Stimulated activated CD4-positive, alpha-beta T cell treated with anti-CD3 and anti-CD28 coated beads, Interleukin-15, amount 100 ng/mL, for 48 hours (primary cell): ENCODE data around the gene LRMDA.

ENCODE experiments used
- DNase-seq, 2 donors: peaks; one replicate each; pipeline ENCODE4 v3.0.0-alpha.2; 2020; ENCODE audit warnings: low read depth in 2 of 2

Gene LRMDA

GRCh38 chr10:75541411-75541810, 110.0 kb downstream of the LRMDA start:
- DNase-seq, result no peak

- DNase-seq, result no peak
Observed at GRCh38 chr10:75542084-75542483, 110.7 kb downstream of the LRMDA start.

DNA sequence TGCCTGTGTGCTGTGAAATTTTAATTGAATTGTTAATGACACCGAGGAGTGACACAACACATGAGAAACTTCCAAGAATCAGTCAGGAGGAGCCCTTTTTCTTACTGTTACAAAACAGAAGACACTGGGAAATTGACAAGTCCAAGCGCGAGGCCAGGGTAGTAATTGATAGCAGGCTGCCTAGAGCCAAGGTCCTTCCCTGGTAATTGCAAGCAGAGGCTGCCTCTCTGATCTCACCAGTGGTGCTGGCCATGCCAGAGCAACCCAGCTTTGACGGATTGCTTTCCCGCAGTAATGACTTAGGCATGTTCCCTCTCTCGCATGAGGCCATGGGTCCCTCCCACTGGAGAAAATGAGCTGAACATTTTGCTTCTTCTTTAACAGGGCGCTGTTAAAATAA, 111.5 kb downstream of the LRMDA start:
- DNase-seq, result no peak

GRCh38 chr10:75544386-75544785, 113.0 kb downstream of the LRMDA start:
- DNase-seq, result no peak

- DNase-seq, result no peak
Observed at GRCh38 chr10:75544993-75545706, 113.7 kb downstream of the LRMDA start.

GRCh38 chr10:75546004-75546403, 114.6 kb downstream of the LRMDA start:
- no peak for DNase-seq

- DNase-seq, result no peak
Observed at GRCh38 chr10:75547391-75548298, 116.2 kb downstream of the LRMDA start.

GRCh38 chr10:75548356-75548755, 116.9 kb downstream of the LRMDA start:
- DNase-seq, result no peak

- DNase-seq, result no peak
Observed at GRCh38 chr10:75550191-75550590, 118.8 kb downstream of the LRMDA start.

DNA sequence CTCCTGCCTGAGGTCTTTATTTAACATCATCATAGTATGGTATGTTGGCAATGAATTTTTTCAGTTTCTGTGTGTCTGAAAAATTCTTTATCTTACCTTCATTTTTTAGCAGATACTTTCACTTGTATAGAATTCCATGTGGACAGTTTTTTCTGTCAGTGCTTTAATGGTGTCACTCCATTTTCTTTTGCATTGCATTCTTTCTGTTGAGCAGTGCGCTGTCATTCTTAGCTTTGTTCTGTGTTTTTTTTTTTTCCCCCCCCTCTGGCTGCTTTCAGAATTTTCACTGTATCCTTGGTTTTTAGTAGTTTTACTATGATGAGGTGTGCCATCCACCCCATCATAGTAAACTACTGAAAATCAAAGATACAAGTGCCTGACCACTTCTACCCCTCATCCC, 120.7 kb downstream of the LRMDA start:
- no peak for DNase-seq

DNA sequence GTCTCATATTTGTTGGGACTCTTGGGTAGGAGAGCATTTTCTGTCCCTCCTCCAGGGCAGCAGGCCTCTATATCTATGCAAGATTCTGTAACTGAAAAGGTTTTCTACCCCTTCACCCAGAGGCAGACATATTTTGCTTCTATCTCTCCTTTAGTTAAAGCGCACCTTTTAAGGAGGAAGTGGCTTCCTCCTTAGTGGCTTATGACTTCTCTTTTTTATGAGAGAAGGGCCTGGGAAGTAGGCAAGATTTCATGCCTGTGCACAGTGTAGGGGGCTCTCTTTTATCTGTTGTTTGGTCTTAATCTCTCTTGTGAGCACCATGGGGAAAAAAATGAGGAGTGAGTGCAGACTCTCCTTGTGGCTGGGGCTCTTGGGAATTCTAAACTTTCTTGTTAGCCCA, 122.1 kb downstream of the LRMDA start:
- no peak for DNase-seq

DNA sequence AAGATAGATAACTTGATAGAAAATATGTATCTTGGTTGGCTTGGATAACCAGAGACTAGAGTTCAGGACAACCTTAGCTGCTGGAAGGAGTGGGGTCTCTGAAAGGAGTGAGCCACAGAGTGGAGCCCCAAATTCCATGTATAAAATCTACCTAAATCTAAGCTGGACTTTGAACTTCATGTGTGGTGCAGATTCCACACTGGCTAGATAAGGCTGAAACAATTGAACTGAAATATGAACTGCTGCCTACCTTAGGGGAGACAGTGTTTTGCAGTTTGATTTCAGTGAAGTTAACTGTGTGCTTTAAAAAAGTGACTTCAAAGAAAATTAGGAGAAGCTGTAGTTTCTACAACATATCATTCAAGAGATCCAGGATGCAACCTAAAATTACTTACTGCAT, 123.9 kb downstream of the LRMDA start:
- no peak for DNase-seq

DNA sequence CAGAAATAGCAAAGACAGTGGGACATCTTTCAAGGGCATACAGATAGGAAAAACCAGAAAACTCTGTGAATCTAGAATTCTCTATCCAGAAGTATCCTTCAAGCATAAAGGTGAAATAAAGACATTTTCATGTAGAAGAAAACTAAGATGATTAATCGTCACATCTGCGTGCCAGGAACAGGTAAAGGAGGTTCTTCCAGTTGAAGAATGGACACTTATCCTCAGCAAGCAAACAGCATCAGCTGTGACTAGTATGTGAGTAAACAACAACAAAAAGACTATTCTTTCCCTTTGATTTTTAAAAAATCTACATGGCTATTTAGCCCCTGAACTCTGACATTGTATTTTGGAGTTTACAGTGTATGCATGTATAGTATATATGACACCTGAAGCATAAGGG, 124.9 kb downstream of the LRMDA start:
- no peak for DNase-seq

DNA sequence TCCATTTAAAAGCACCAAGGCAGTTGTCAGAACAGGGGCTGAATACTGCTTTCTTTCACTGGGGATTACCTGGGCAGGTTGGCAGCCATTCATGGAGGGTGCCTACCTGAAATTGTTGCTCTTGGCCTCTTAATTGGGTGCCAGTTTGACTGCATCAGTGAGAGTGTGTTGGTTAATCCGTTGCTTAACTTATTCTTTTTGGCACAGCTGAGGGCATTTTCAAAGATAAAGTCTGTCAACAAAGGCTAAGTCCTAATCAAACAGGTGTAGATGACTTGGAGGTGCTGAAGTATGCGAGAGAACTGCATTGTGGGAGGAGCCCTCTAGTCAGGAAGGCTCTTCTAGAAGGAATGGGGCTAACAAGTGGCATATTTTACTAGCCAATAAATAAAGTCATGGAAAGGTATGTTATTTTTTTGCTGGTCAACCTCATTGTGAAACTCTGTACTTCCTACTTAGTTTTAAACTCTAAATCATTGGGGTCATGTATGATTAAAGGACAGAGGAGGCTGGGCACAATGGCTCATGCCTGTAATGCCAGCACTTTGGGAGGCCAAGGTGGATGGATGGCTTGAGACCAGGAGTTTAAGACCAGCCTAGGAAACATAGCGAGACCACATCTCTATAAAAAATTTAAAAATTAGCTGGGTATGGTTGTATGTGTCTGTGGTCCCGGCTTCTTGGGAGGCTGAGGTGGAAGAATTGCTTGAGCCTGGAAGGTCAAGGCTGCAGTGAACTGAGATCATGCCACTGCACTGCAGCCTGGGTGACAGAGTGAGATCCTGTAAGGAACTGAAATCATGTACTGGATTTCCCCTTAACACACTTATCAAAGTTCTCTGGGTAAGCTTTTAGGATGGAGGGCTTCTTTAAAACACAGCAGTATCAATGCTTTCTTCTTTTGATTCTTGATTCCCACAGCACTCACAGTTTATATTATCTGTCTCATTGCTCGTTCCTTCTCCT, 134.1 kb downstream of the LRMDA start:
- DNase-seq, result no peak

GRCh38 chr10:75568450-75569130, 137.2 kb downstream of the LRMDA start:
- no peak for DNase-seq

GRCh38 chr10:75569506-75569905, 138.1 kb downstream of the LRMDA start:
- DNase-seq, result no peak

- DNase-seq, result no peak
Observed at GRCh38 chr10:75572478-75572877, 141.1 kb downstream of the LRMDA start.

DNA sequence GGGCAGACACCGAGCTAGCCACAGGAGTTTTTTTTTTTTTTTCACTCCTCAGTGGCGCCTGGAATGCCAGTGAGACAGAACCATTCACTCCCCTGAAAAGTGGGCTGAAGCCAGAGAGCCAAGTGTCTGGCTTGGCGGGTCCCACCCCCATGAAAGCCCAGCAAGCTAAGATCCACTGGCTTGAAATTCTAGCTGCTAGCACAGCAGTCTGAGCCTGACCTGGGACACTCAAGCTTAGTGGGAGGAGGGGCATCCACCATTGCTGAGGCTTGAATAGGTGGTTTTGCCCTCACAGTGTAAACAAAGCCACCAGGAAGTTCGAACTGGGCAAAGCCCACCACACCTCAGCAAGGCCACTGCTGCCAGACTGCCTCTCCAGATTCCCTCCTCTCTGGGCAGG, 144.5 kb downstream of the LRMDA start:
- no peak for DNase-seq

DNA sequence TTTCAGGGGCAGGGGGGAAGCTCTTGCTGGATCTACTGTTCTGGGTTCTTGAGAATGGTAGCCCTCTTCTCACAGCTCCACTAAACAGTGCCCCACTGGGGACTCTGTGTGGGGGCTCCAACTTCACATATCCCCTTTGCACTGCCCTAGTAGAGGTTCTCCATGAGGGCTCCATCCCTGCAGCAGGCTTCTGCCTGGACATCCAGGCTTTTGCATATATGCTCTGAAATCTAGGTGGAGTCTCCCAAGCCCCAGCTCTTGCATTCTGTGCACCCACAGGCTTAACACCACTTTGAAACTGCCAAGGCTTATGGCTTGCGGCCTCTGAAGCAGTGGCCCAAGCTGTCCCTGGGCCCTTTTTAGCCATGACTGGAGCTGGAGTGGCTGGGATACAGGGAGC, 150.7 kb downstream of the LRMDA start:
- no peak for DNase-seq

- DNase-seq, result no peak
Observed at GRCh38 chr10:75585294-75585693, 153.9 kb downstream of the LRMDA start.

- DNase-seq, result no peak
Observed at GRCh38 chr10:75586814-75587213, 155.4 kb downstream of the LRMDA start.
